Caco-2 (cell line): ENCODE measurements around the gene C1QL1. TPM values are rescaled to one million over a fixed set of nuclear protein-coding genes. Genes with fewer than 3 reads are reported as not detected.

ENCODE experiments used
- BruUV-seq: library from RNA; stranded (reverse); fragments of 400-500 nt; replicated peaks from 2 replicates; lab custom pipeline; 2021; lab: Mats Ljungman, UMichigan
- CTCF ChIA-PET: fragments of 300-600 bp; sonication (Branson Sonifier 250); formaldehyde crosslinking; loops from one replicate; lab custom pipeline; 2022; ENCODE audit warnings: antibody characterized with exemption; lab: Charles Lee
- POLR2A ChIA-PET: fragments of 300-600 bp; sonication (Branson Sonifier 250); formaldehyde crosslinking; loops from one replicate; lab custom pipeline; 2022; ENCODE audit warnings: antibody characterized with exemption; lab: Charles Lee
- DNase-seq, 2 experiments: peaks; one replicate each; pipeline versions ENCODE4 v3.0.0 to v3.0.0-alpha.2; 2020 to 2022
- H3K27me3 ChIP-seq: replicated peaks from 2 replicates; pipeline ENCODE4 v1.6.0; 2011; ENCODE audit warnings: low read length; ENCODE audit not compliant: control insufficient read depth, insufficient read depth
- H3K36me3 ChIP-seq: 2 replicates; pipeline ENCODE4 v1.5.1; 2011; ENCODE audit warnings: low read length; ENCODE audit not compliant: control insufficient read depth, insufficient read depth
- H3K4me1 ChIP-seq: fragments of 250-450 bp; sonication (Bioruptor Pico); 2 replicates; pipeline ENCODE4 v1.5.1; 2020; ENCODE audit warnings: mild to moderate bottlenecking
- H3K4me3 ChIP-seq: 2 replicates; pipeline ENCODE4 v1.5.1; 2011; ENCODE audit warnings: low read depth, mild to moderate bottlenecking, control low read depth, low read length
- H3K9me3 ChIP-seq: fragments of 250-450 bp; sonication (Bioruptor Pico); 2 replicates; pipeline ENCODE4 v1.5.1; 2020; ENCODE audit warnings: mild to moderate bottlenecking, moderate library complexity
- H3K27ac Mint-ChIP-seq: one replicate; pipeline ENCODE4 v1.8.0; 2022; ENCODE audit warnings: mixed read lengths; ENCODE audit not compliant: unreplicated experiment
- H3K27me3 Mint-ChIP-seq: one replicate; pipeline ENCODE4 v1.8.0; 2022; ENCODE audit warnings: mixed read lengths; ENCODE audit not compliant: insufficient read depth, unreplicated experiment
- H3K36me3 Mint-ChIP-seq: one replicate; pipeline ENCODE4 v1.8.0; 2022; ENCODE audit warnings: mild to moderate bottlenecking, mixed read lengths; ENCODE audit not compliant: insufficient read depth, unreplicated experiment
- H3K4me1 Mint-ChIP-seq: one replicate; pipeline ENCODE4 v1.8.0; 2022; ENCODE audit warnings: low read depth, mixed read lengths; ENCODE audit not compliant: unreplicated experiment
- H3K4me3 Mint-ChIP-seq: one replicate; pipeline ENCODE4 v1.8.0; 2022; ENCODE audit warnings: mild to moderate bottlenecking, moderate library complexity, mixed read lengths; ENCODE audit not compliant: unreplicated experiment
- H3K9me3 Mint-ChIP-seq: one replicate; pipeline ENCODE4 v1.8.0; 2022; ENCODE audit warnings: mixed read lengths; ENCODE audit not compliant: unreplicated experiment
- CTCF ChIP-seq, 2 experiments: fragments of 200-600 bp in 1 of 2; IDR thresholded peaks; 1 replicate in 1 of 2; 2 replicates in 1 of 2; pipeline versions ENCODE4 v1.5.1 to v1.8.0; 2011 to 2022; ENCODE audit warnings: antibody characterized with exemption in 1 of 2, control low read depth in 1 of 2, inconsistent platforms in 1 of 2, low read depth in 1 of 2, low read length in 1 of 2, mild to moderate bottlenecking in 1 of 2, moderate library complexity in 1 of 2; ENCODE audit not compliant: insufficient read depth in 1 of 2, severe bottlenecking in 1 of 2, unreplicated experiment in 1 of 2
- intact Hi-C: fragments of 100-400 bp; cut with micrococcal nuclease; formaldehyde crosslinking; loops from one replicate; pipeline ENCODE4 v1.10.0; 2022; ENCODE audit not compliant: unreplicated experiment
- total RNA-seq: library from RNA; stranded (reverse); gene quantifications from 2 replicates; pipeline ENCODE4 v1.2.3, GENCODE V29; 2022

C1QL1 gene
- total RNA-seq, 1 experiment from 2014 or later: 5.2 TPM

- H3K9me3 ChIP-seq: no peaks in the 10 kb centered on the region
- no peaks in the 10 kb centered on the region for H3K4me1 ChIP-seq
- no peaks in the 10 kb centered on the region for H3K27me3 ChIP-seq
- intact Hi-C loops: no loop called here
- no peak overlapping the region for H3K4me3 ChIP-seq
- H3K36me3 Mint-ChIP-seq: no peaks in the 10 kb centered on the region
- H3K4me3 Mint-ChIP-seq: no peak overlapping the region
- H3K27me3 Mint-ChIP-seq: no peaks in the 10 kb centered on the region
- DNase-seq: no peak
- ChIA-PET CTCF (interaction anchor here (1.3 kb wide), 1 partner anchor 10 kb away, joined by 7 read pairs; no protein-coding TSS in a partner anchor), POLR2A (no interaction called here)
- H3K9me3 Mint-ChIP-seq: no peaks in the 10 kb centered on the region
- H3K4me1 Mint-ChIP-seq: no peaks in the 10 kb centered on the region
- TF ChIP-seq CTCF (IDR thresholded peaks at IDR 0.05; ENCODE audit: insufficient read depth in 1 of 2, low read depth in 1 of 2, low read length in 1 of 2, severe bottlenecking in 1 of 2, unreplicated experiment in 1 of 2): no peak
- BruUV-seq: no TSS peak
- H3K36me3 ChIP-seq: no peaks in the 10 kb centered on the region
- no peak overlapping the region for H3K27ac Mint-ChIP-seq
Measured at GRCh38 chr17:45008216-45008615, 40.1 kb upstream of the C1QL1 start.

GRCh38 chr17:45006927-45007461, 38.9 kb upstream of the C1QL1 start:
- intact Hi-C loops: no loop called here
- Histone ChIP-seq H3K4me1 (no peaks in the 10 kb centered on the region), H3K4me3 (no peak overlapping the region), H3K27me3 (no peaks in the 10 kb centered on the region), H3K36me3 (no peaks in the 10 kb centered on the region), H3K9me3 (no peaks in the 10 kb centered on the region)
- Mint-ChIP-seq H3K36me3 (no peaks in the 10 kb centered on the region), H3K27ac (no peak overlapping the region), H3K4me1 (no peaks in the 10 kb centered on the region), H3K27me3 (no peaks in the 10 kb centered on the region), H3K4me3 (no peak overlapping the region), H3K9me3 (no peaks in the 10 kb centered on the region)
- POLR2A ChIA-PET: no interaction called here
- DNase-seq: no peak
- no TSS peak for BruUV-seq
- TF ChIP-seq CTCF (IDR thresholded peaks at IDR 0.05; ENCODE audit: insufficient read depth in 1 of 2, low read depth in 1 of 2, low read length in 1 of 2, severe bottlenecking in 1 of 2, unreplicated experiment in 1 of 2): no peak
- CTCF ChIA-PET: interaction anchor here (1.3 kb wide), 1 partner anchor 9 kb away, joined by 7 read pairs; no protein-coding TSS in a partner anchor

GRCh38 chr17:45005700-45006099, 37.6 kb upstream of the C1QL1 start:
- H3K36me3 Mint-ChIP-seq: peaks cover under 1% of the 10 kb centered on the region
- H3K27ac Mint-ChIP-seq: no peak overlapping the region
- Histone ChIP-seq H3K9me3 (no peaks in the 10 kb centered on the region), H3K36me3 (no peaks in the 10 kb centered on the region), H3K27me3 (no peaks in the 10 kb centered on the region), H3K4me1 (no peaks in the 10 kb centered on the region), H3K4me3 (no peak overlapping the region)
- ChIA-PET POLR2A (no interaction called here), CTCF (no interaction called here)
- H3K4me1 Mint-ChIP-seq: no peaks in the 10 kb centered on the region
- no peaks in the 10 kb centered on the region for H3K27me3 Mint-ChIP-seq
- DNase-seq: no peak
- intact Hi-C loops: no loop called here
- no peak overlapping the region for H3K4me3 Mint-ChIP-seq
- no peaks in the 10 kb centered on the region for H3K9me3 Mint-ChIP-seq
- TF ChIP-seq CTCF (IDR thresholded peaks at IDR 0.05; ENCODE audit: insufficient read depth in 1 of 2, low read depth in 1 of 2, low read length in 1 of 2, severe bottlenecking in 1 of 2, unreplicated experiment in 1 of 2): no peak
- BruUV-seq: no TSS peak
